ENCODE measurements around the gene HAUS7. TPM values are rescaled to one million over a fixed set of nuclear protein-coding genes. Genes with fewer than 3 reads are reported as not detected.

HAUS7 gene
- total RNA-seq, 1 donor from 2014 or later = 31.3 TPM

GRCh38 chrX:153477901-153478300 is 7.5 kb upstream of the HAUS7 start:
- peaks cover 4% of the 10 kb centered on the region for H3K9me3 Mint-ChIP-seq (ENCODE audit: low read depth)
- H3K27ac Mint-ChIP-seq (ENCODE audit: unreplicated experiment) = peak overlapping the region; percentile 87

GRCh38 chrX:153477364-153477857 is 7.0 kb upstream of the HAUS7 start:
- H3K4me1 Mint-ChIP-seq (ENCODE audit: low read depth) = peaks cover 46% of the 10 kb centered on the region
- H3K27me3 Mint-ChIP-seq (ENCODE audit: low read depth) = no peaks in the 10 kb centered on the region
- peak overlapping the region; percentile 87 for H3K27ac Mint-ChIP-seq (ENCODE audit: unreplicated experiment)
- H3K9me3 Mint-ChIP-seq (ENCODE audit: low read depth) = peaks cover 4% of the 10 kb centered on the region
- no peak overlapping the region for H3K4me3 Mint-ChIP-seq (ENCODE audit: unreplicated experiment)
- DNase-seq (ENCODE audit: low spot score) = no peak
- TF ChIP-seq CTCF (IDR thresholded peaks at IDR 0.05) = no peak
- H3K36me3 Mint-ChIP-seq (ENCODE audit: low read depth) = no peaks in the 10 kb centered on the region

More at GRCh38 chrX:153477901-153478300, 7.5 kb upstream of the HAUS7 start:
- Mint-ChIP-seq H3K4me1 (ENCODE audit: low read depth) (peaks cover 42% of the 10 kb centered on the region), H3K4me3 (ENCODE audit: unreplicated experiment) (no peak overlapping the region), H3K36me3 (ENCODE audit: low read depth) (no peaks in the 10 kb centered on the region), H3K27me3 (ENCODE audit: low read depth) (no peaks in the 10 kb centered on the region)
- DNase-seq (ENCODE audit: low spot score) = no peak
- no peak for TF ChIP-seq CTCF (IDR thresholded peaks at IDR 0.05)

DNA sequence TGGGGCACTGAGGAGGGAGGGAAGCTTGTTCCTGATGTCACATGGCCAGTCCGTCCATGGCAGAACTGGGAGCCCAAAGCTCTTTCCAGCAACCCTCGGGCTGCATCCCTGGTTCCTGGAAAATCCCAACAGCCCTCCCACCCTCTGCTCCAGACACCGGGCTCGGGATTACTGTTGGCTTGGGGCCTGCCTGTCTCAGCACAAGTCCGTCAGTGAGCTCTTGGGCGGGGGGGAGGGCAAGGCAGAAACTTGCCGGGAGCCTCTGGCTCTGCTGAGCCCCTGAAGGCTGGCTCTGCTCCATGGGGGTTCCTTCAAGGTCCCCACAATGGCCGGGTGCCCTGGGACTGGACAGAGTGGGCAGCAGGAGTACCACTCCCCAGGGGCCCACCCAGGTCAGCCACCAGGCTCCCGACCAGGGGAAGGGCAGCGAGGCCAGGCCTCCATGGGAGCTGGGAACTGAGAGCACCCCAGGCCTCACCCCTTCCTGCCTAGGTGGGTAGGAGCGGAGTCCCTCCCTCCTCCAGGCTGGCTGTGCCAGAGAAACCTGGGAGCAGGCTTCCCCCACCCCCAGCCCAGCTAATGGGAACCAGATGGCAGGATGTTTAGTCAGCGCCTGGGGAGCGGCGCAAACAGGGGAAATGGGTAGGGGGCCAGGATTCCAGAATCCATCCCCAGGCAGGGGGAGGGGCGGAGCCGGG is 6.4 kb upstream of the HAUS7 start:
- Mint-ChIP-seq H3K27ac (ENCODE audit: unreplicated experiment) (peak overlapping the region; percentile 87), H3K4me1 (ENCODE audit: low read depth) (peaks cover 52% of the 10 kb centered on the region), H3K4me3 (ENCODE audit: unreplicated experiment) (no peak overlapping the region), H3K9me3 (ENCODE audit: low read depth) (peaks cover 4% of the 10 kb centered on the region), H3K36me3 (ENCODE audit: low read depth) (no peaks in the 10 kb centered on the region), H3K27me3 (ENCODE audit: low read depth) (no peaks in the 10 kb centered on the region)
- DNase-seq (ENCODE audit: low spot score) = no peak
- no peak for TF ChIP-seq CTCF (IDR thresholded peaks at IDR 0.05)

GRCh38 chrX:153475751-153476281 is 5.4 kb upstream of the HAUS7 start:
- Mint-ChIP-seq H3K9me3 (ENCODE audit: low read depth) (peaks cover 4% of the 10 kb centered on the region), H3K36me3 (ENCODE audit: low read depth) (no peaks in the 10 kb centered on the region), H3K27ac (ENCODE audit: unreplicated experiment) (peak overlapping the region; percentile 85), H3K27me3 (ENCODE audit: low read depth) (no peaks in the 10 kb centered on the region), H3K4me1 (ENCODE audit: low read depth) (peaks cover 62% of the 10 kb centered on the region), H3K4me3 (ENCODE audit: unreplicated experiment) (no peak overlapping the region)
- no peak for TF ChIP-seq CTCF (IDR thresholded peaks at IDR 0.05)
- no peak for DNase-seq (ENCODE audit: low spot score)

DNA sequence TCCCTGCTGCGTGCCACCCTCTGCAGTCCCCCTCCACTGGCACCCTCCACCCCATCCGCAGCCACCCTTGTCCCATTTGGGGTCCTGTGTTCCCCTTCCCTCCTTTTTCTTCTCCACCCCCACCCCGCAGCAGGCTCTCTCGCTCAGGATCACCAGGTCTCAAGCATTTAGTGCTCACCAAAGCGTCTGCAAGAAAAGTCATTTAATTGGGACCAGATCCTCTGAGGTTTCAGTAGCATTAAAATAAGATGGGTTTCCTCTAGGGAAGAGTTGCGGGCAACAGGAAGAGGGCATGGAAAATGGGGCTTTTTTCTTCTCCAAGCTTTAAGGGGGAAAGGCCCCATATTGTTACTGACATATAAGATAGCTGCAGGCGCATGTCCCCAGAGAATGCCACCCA is 4.9 kb upstream of the HAUS7 start:
- H3K27ac Mint-ChIP-seq (ENCODE audit: unreplicated experiment) = peak overlapping the region; percentile 82

More for the DNA sequence above, 4.9 kb upstream of the HAUS7 start:
- Mint-ChIP-seq H3K36me3 (ENCODE audit: low read depth) (no peaks in the 10 kb centered on the region), H3K4me1 (ENCODE audit: low read depth) (peaks cover 62% of the 10 kb centered on the region), H3K9me3 (ENCODE audit: low read depth) (peaks cover 4% of the 10 kb centered on the region), H3K27me3 (ENCODE audit: low read depth) (no peaks in the 10 kb centered on the region), H3K4me3 (ENCODE audit: unreplicated experiment) (no peak overlapping the region)
- no peak for TF ChIP-seq CTCF (IDR thresholded peaks at IDR 0.05)
- no peak for DNase-seq (ENCODE audit: low spot score)
